ENCODE measurements around the gene MRPL16.
A peak's percentile ranks its signal among the peaks of the same experiment; 100 is the strongest.

MRPL16 gene

GRCh38 chr11:59777104-59777503 is 33.5 kb downstream of the MRPL16 start:
- Mint-ChIP-seq H3K4me3 (no peak overlapping the region), H3K4me1 (ENCODE audit: low read depth in 2 of 2) (peaks cover 10 to 12% of the 10 kb centered on the region in 2 donors), H3K27ac (no peak overlapping the region), H3K27me3 (no peaks in the 10 kb centered on the region), H3K9me3 (no peaks in the 10 kb centered on the region), H3K36me3 (ENCODE audit: insufficient read depth) (peaks cover 7% of the 10 kb centered on the region)
- DNase-seq (no peak), ATAC-seq (replicated peaks) (no peak)

GRCh38 chr11:59776210-59777066 is 34.1 kb downstream of the MRPL16 start:
- H3K4me1 Mint-ChIP-seq (ENCODE audit: low read depth in 2 of 2) = peaks cover 13% of the 10 kb centered on the region in 2 donors
- H3K27me3 Mint-ChIP-seq = no peaks in the 10 kb centered on the region
- H3K9me3 Mint-ChIP-seq = no peaks in the 10 kb centered on the region
- DNase-seq = no peak
- H3K36me3 Mint-ChIP-seq (ENCODE audit: insufficient read depth) = peaks cover 10% of the 10 kb centered on the region
- no peak overlapping the region for H3K4me3 Mint-ChIP-seq
- ATAC-seq (replicated peaks) = no peak
- no peak overlapping the region for H3K27ac Mint-ChIP-seq

DNA sequence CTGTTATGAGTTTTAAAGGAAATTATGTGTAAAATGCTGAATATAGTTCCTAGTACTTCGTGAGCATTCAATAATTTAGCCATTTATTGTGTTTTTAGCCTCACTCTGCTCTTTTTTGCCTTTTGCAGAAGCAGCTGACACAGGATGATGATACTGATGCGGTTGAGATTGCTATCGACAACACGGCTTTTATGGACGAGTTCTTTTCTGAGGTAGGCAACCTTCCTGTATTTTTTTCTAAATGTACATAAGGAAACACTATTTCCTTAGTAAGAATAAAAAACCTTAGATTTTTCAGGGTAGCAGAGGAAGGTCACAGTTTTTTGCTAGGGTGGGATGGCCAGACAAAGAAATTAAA is 37.5 kb downstream of the MRPL16 start:
- peaks cover 9 to 12% of the 10 kb centered on the region in 2 donors for H3K4me1 Mint-ChIP-seq (ENCODE audit: low read depth in 2 of 2)
- H3K36me3 Mint-ChIP-seq (ENCODE audit: insufficient read depth) = peaks cover 10% of the 10 kb centered on the region
- no peak overlapping the region for H3K4me3 Mint-ChIP-seq
- no peaks in the 10 kb centered on the region for H3K9me3 Mint-ChIP-seq
- ATAC-seq (replicated peaks) = no peak
- H3K27ac Mint-ChIP-seq = peak overlapping the region in 1 of 2 donors; percentile 19
- DNase-seq = no peak
- no peaks in the 10 kb centered on the region for H3K27me3 Mint-ChIP-seq

DNA sequence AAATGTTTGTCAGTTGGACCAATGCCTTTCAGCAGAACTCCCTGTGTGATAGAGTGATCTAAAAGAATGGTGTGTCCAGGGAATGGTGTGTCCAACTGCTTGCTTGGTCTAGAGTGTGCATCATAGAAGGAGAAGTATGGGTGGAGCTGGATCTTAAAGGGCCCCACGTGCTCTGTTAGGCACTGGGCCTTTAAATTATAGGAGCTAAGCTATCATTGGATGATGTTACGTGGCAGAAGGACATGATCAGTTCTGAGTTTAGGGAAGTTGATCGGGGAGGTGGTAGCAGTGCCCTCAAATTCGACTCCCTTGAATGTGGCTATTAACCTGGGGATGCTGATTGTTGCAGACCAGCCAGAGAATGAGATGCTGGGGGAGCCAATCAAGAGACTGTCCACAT is 39.0 kb downstream of the MRPL16 start:
- H3K4me1 Mint-ChIP-seq (ENCODE audit: low read depth in 2 of 2) = peaks cover 9 to 21% of the 10 kb centered on the region in 2 donors
- DNase-seq (no peak), ATAC-seq (replicated peaks) (no peak)
- peak overlapping the region; percentile 23 to 29 for H3K27ac Mint-ChIP-seq
- H3K27me3 Mint-ChIP-seq = no peaks in the 10 kb centered on the region
- no peaks in the 10 kb centered on the region for H3K9me3 Mint-ChIP-seq
- H3K4me3 Mint-ChIP-seq = peak overlapping the region in 1 of 2 donors; percentile 19
- H3K36me3 Mint-ChIP-seq (ENCODE audit: insufficient read depth) = peaks cover 10% of the 10 kb centered on the region

DNA sequence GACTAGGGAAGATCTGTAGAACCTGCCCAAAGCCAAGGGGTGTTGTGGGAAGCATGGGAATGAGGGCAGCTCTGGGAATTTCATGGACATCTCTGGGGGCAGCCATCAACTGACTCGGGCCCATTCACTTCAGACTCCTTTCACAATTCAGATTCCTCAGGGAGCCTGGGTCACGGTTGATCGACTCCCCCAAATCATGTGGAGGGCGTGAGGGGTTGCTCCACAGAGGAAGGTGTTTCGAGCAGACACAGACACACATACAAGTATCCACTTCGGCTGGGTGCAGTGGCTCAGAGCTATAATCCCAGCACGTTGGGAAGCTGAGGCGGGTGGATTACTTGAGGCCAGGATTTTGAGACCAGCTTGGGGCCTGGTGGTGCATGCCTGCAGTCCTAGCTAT is 39.7 kb downstream of the MRPL16 start:
- no peaks in the 10 kb centered on the region for H3K9me3 Mint-ChIP-seq
- peak overlapping the region in 1 of 2 donors; percentile 30 for H3K4me3 Mint-ChIP-seq
- H3K36me3 Mint-ChIP-seq (ENCODE audit: insufficient read depth) = peaks cover 10% of the 10 kb centered on the region
- ATAC-seq (replicated peaks) = no peak
- H3K27ac Mint-ChIP-seq = peak overlapping the region in 1 of 2 donors; percentile 0
- no peaks in the 10 kb centered on the region for H3K27me3 Mint-ChIP-seq
- no peak for DNase-seq
- H3K4me1 Mint-ChIP-seq (ENCODE audit: low read depth in 2 of 2) = peaks cover 13 to 29% of the 10 kb centered on the region in 2 donors

DNA sequence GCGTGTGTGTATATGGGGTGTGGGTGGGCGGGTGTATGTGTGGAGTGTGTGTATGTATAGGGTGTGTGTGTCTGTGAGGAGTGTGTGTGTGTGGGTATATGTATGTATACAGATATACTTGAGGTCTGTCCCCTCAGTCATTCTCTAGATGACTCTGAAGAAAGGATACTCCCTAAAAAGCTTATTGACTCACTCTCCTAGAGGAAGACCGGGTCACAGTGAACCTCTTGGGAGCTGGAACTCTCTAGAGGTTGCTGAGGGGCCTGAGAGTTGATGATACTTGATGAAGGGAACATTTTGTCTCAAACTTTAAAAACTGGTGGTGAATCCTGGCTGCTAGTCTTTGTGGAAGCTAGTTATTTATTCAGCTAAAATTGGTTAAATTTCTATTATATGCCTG is 40.3 kb downstream of the MRPL16 start:
- DNase-seq (no peak), ATAC-seq (replicated peaks) (no peak)

GRCh38 chr11:59769828-59770227 is 40.8 kb downstream of the MRPL16 start:
- DNase-seq = no peak
- Mint-ChIP-seq H3K4me3 (no peak overlapping the region), H3K9me3 (no peaks in the 10 kb centered on the region), H3K36me3 (ENCODE audit: insufficient read depth) (peaks cover 10% of the 10 kb centered on the region), H3K27me3 (no peaks in the 10 kb centered on the region), H3K27ac (no peak overlapping the region), H3K4me1 (ENCODE audit: low read depth in 2 of 2) (peaks cover 13 to 33% of the 10 kb centered on the region in 2 donors)
- no peak for ATAC-seq (replicated peaks)

More for the DNA sequence above, 40.3 kb downstream of the MRPL16 start:
- Mint-ChIP-seq H3K27me3 (no peaks in the 10 kb centered on the region), H3K4me3 (peak overlapping the region in 1 of 2 donors; percentile 30), H3K4me1 (ENCODE audit: low read depth in 2 of 2) (peaks cover 13 to 29% of the 10 kb centered on the region in 2 donors), H3K9me3 (no peaks in the 10 kb centered on the region), H3K27ac (peak overlapping the region in 1 of 2 donors; percentile 0), H3K36me3 (ENCODE audit: insufficient read depth) (peaks cover 10% of the 10 kb centered on the region)

- DNase-seq (no peak), ATAC-seq (replicated peaks) (no peak)
- H3K9me3 Mint-ChIP-seq = no peaks in the 10 kb centered on the region
- peaks cover 10% of the 10 kb centered on the region for H3K36me3 Mint-ChIP-seq (ENCODE audit: insufficient read depth)
- no peak overlapping the region for H3K27ac Mint-ChIP-seq
- H3K4me1 Mint-ChIP-seq (ENCODE audit: low read depth in 2 of 2) = peaks cover 17 to 37% of the 10 kb centered on the region in 2 donors
- no peaks in the 10 kb centered on the region for H3K27me3 Mint-ChIP-seq
- no peak overlapping the region for H3K4me3 Mint-ChIP-seq
Observed at GRCh38 chr11:59769111-59769510, 41.5 kb downstream of the MRPL16 start.

DNA sequence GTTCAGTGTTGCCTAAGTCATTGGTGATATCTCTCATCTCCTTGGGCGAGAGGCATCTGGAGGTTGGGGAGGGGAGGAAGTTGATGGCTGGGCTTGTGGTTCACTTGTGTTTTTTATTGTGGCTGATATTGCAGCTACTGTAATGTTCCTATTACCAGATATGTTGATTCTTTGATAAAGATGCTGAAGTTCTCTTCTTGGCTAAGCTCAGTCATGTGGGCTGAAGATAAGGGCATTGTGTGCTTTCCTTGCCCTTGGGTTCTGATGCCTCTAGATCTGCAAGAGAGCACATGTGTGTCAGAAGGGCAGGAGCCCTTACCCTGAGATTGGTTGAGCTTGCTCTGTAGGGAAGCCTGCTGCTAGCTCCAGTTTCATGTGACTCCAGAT is 43.4 kb downstream of the MRPL16 start:
- Mint-ChIP-seq H3K36me3 (ENCODE audit: insufficient read depth) (peaks cover 2% of the 10 kb centered on the region), H3K4me1 (ENCODE audit: low read depth in 2 of 2) (peaks cover 14 to 40% of the 10 kb centered on the region in 2 donors), H3K27ac (no peak overlapping the region), H3K27me3 (no peaks in the 10 kb centered on the region), H3K4me3 (peak overlapping the region in 1 of 2 donors; percentile 28), H3K9me3 (no peaks in the 10 kb centered on the region)
- ATAC-seq (replicated peaks) (peak; percentile 81), DNase-seq (peak; percentile 2 to 19 (median 12))

- H3K9me3 Mint-ChIP-seq = no peaks in the 10 kb centered on the region
- DNase-seq (no peak), ATAC-seq (replicated peaks) (peak; percentile 41)
- H3K27me3 Mint-ChIP-seq = no peaks in the 10 kb centered on the region
- peaks cover 12 to 38% of the 10 kb centered on the region in 2 donors for H3K4me1 Mint-ChIP-seq (ENCODE audit: low read depth in 2 of 2)
- peak overlapping the region in 1 of 2 donors; percentile 28 for H3K4me3 Mint-ChIP-seq
- peak overlapping the region in 1 of 2 donors; percentile 41 for H3K27ac Mint-ChIP-seq
- no peaks in the 10 kb centered on the region for H3K36me3 Mint-ChIP-seq (ENCODE audit: insufficient read depth)
Observed at GRCh38 chr11:59766542-59767224, 43.9 kb downstream of the MRPL16 start.

DNA sequence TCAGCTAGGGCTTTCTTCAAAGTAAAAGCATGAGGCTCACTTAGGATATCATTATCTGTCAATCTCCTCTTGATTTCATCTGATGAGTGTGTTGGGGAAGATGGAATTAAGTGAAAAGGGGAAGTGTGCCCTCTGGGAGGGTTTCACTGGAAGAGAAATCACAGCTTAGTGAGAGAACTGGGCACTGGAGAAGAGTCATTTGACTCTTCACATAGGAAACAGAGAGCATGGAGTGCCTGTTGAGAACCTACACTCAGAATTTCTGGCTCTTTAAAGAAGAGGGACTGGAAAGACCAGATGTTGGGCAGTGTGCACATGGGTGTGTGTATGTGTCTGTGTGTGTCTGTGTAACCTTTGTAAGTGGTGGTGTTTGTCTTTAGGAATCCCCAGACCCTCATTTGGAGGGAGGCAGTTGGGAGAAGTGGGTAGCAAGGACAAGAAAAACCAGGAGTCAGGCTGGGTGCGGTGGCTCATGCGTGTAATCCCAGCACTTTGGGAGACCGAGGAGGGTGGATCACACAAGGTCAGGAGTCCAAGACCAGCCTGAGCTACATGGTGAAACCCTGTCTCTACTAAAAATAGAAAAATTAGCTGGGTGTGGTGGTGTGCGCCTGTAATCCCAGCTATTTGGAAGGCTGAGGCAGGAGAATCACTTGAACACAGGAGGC is 45.4 kb downstream of the MRPL16 start:
- no peak for DNase-seq
- Mint-ChIP-seq H3K4me3 (no peak overlapping the region), H3K27me3 (no peaks in the 10 kb centered on the region), H3K36me3 (ENCODE audit: insufficient read depth) (no peaks in the 10 kb centered on the region), H3K4me1 (ENCODE audit: low read depth in 2 of 2) (peaks cover 8 to 36% of the 10 kb centered on the region in 2 donors), H3K27ac (no peak overlapping the region), H3K9me3 (no peaks in the 10 kb centered on the region)
- no peak for ATAC-seq (replicated peaks)

GRCh38 chr11:59761993-59762392 is 48.6 kb downstream of the MRPL16 start:
- Mint-ChIP-seq H3K9me3 (no peaks in the 10 kb centered on the region), H3K27me3 (no peaks in the 10 kb centered on the region), H3K36me3 (ENCODE audit: insufficient read depth) (no peaks in the 10 kb centered on the region), H3K4me1 (ENCODE audit: low read depth in 2 of 2) (peaks cover 12 to 46% of the 10 kb centered on the region in 2 donors), H3K4me3 (no peak overlapping the region), H3K27ac (no peak overlapping the region)
- DNase-seq (no peak), ATAC-seq (replicated peaks) (no peak)

- Mint-ChIP-seq H3K27ac (no peak overlapping the region), H3K4me1 (ENCODE audit: low read depth in 2 of 2) (peaks cover 20 to 47% of the 10 kb centered on the region in 2 donors)
- ATAC-seq (replicated peaks) = no peak
Observed at GRCh38 chr11:59760771-59761170, 49.8 kb downstream of the MRPL16 start.

More at GRCh38 chr11:59760771-59761170, 49.8 kb downstream of the MRPL16 start:
- H3K4me3 Mint-ChIP-seq = no peak overlapping the region
- no peaks in the 10 kb centered on the region for H3K9me3 Mint-ChIP-seq
- no peaks in the 10 kb centered on the region for H3K27me3 Mint-ChIP-seq
- no peaks in the 10 kb centered on the region for H3K36me3 Mint-ChIP-seq (ENCODE audit: insufficient read depth)
- DNase-seq = no peak

All from effector memory CD8-positive, alpha-beta T cell (primary cell).